Stimulated activated CD8-positive, alpha-beta memory T cell treated with anti-CD3 and anti-CD28 coated beads, Interleukin-4, amount 100 ng/mL, for 24 hours (primary cell): ENCODE measurements around the gene TAP2.
"Not testable (repeated sequence)": the region's sequence is repeated elsewhere in the genome, so short reads cannot be mapped to it uniquely, and the experiment has no call there.

Source experiments
- DNase-seq: peaks from one replicate; pipeline ENCODE4 v3.0.0-alpha.2; 2020; ENCODE audit warnings: low read depth

The TAP2 gene

GRCh38 chr6:32835167-32835893 is 3.2 kb downstream of the TAP2 start:
- no peak for DNase-seq

DNA sequence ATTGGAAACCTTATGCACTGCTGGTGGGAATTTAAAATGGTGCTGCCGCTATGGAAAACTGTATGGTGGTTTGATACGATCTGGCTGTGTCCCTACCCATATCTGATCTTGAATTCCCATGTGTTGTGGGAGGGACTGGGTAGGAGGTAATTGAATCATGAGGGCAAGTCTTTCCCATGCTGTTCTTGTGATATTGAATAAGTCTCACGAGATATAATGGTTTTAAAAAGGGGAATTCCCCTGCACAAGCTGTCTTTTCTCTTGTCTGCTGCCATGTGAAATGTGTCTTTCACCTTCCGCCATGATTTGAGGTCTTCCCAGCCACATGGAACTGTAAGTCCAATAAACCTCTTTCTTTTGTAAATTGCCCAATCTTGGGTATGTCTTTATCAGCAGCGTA is 4.9 kb downstream of the TAP2 start:
- no peak for DNase-seq

DNA sequence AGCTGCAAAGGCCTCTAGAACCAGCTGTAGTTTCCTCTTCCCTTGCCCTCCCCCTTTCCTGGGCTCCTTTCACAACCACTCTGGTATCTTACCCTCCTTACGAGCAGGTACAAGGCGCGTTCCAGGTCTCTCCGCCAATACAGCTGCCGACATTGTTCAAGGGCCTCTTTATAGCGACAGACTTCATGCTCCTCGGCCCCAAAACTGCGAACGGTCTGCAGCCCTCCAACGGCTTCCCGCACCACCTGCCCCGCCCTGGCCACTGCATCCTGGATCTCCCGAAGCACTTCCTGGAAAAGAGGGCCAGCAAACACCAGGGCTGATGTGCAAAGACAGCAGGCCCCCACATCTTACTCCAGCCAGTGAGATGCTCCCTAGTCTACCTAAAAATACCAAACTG is 6.0 kb downstream of the TAP2 start:
- no peak for DNase-seq

GRCh38 chr6:32830936-32831335 is 7.6 kb downstream of the TAP2 start:
- DNase-seq, result no peak

DNA sequence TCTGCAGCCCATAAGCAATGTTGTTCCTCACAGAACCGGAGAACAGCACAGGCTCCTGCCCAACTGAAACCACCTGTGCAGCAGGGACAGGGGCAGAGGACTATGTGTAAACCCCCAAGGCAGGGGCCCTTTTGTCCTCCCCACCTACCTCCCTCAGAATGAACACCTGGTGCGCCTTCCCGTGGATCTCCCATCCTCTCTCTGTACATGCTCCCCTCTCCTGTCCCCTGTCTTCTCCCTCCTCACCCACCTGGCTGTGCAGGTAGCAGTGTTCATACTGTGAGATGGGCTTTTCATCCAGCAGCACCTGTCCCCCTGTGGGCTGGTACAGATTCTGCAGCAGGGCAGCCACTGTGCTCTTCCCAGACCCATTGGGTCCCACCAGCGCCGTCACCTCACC is 8.5 kb downstream of the TAP2 start:
- no peak for DNase-seq

- DNase-seq, result no peak
Observed at GRCh38 chr6:32829495-32829894, 9.0 kb downstream of the TAP2 start.

DNA sequence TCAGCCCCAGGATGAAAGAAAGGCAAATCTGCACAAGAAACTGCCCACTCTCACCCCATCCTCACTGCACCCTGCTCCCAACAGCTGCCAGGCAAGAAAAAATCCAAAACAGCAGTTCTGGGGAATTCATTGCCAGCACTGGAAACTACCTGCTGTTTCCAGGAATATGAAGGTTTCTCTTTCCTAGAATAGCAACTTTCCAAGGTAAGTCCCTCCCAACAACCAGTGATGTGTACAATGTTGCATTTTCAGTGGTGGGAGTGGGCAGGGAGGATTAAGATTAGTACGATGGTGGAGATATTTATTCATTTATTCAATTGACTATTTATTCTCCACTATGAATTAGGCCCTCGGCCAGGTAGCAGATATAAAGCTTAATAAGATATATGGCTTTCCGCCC is 11.5 kb downstream of the TAP2 start:
- DNase-seq, result no peak

GRCh38 chr6:32825966-32826365 is 12.6 kb downstream of the TAP2 start:
- no peak for DNase-seq

- DNase-seq, result no peak
Observed at GRCh38 chr6:32819729-32820128, 18.8 kb downstream of the TAP2 start.

DNA sequence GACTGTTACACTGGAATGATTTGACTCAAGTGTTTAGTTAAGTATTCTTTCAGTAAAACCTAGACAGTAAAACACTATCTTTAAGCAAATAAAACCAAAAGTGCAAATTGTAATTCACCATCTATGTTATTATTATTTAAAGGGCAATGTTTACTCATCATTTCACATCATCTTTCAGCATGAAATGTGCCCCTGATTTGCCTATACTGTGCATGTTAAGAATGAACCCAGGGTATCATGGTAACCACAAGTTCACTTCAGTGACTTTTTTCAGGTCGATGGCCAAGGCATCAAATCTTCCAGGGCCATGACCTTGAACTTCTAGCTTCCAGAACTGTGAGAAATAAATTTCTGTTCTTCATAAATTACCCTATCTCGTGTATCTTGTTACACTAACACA is 19.7 kb downstream of the TAP2 start:
- DNase-seq, result no peak

DNA sequence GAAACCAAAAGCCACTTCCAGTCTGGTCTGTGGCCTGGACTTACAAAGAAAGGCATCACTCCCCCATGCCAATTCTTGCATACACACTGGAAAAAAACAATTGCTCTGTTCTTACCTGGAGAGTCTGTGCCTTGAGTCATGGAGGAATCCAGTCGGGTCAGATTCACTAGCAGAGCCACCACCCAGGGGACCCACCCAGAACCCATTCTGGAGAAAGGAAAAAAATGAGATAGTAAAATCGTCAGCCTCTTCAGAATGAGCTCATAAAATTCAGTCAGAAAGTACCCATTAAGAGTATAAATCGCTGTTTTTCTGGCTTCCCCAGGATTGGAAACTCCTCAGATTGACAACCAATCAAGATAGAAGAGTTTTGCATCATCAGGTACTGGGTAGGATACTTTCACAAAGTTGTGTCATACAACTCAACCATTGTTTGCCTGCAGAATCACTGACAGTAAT is 21.8 kb downstream of the TAP2 start, which contains the start of gene HLA-DOB:
Gene HLA-DOB (minus strand): TSS at position 257 of the 459 bp plus-strand sequence. CDS start 51 bp downstream, at position 206.
- no peak for DNase-seq

GRCh38 chr6:32815996-32816395 is 22.5 kb downstream of the TAP2 start:
- no peak for DNase-seq

DNA sequence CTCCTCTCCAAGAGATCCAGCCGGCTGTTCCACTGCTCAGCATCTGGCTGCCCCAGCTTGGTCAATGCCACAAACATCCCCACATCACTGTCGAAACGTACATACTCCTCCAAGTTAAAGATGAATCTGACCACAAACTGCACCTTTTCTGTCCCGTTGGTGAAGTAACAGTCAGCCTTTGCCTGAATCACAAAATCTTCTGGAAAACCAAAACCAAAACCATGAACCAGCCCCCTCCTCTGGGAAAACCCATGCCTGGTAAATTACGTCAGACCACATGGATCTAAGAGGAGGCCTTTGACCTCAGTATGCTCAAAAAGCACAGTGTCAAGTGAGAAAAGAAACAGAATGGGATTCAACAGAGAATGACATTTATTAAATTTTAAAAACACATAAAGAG is 23.4 kb downstream of the TAP2 start:
- no peak for DNase-seq

DNA sequence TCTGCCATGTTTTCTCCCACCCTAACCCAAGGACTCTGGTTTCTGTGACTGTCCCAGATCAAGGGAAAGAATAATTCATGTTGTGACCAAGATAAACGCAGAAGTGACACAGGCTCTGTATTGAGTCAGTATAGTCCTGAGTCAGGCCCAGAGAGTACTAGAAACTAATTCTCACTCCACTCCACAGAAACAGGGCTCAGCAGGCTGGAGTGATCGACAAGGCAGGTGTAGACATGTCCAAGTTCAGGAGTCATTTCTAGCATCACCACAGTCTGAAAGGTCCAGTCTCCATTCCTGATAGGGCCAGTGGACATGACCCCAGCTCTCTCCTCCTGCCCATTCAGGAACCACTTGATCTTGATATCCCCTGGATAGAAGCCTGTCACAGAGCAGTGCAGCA is 24.4 kb downstream of the TAP2 start:
- DNase-seq, result no peak

- no peak for DNase-seq
Observed at GRCh38 chr6:32809171-32809570, 29.4 kb downstream of the TAP2 start.

DNA sequence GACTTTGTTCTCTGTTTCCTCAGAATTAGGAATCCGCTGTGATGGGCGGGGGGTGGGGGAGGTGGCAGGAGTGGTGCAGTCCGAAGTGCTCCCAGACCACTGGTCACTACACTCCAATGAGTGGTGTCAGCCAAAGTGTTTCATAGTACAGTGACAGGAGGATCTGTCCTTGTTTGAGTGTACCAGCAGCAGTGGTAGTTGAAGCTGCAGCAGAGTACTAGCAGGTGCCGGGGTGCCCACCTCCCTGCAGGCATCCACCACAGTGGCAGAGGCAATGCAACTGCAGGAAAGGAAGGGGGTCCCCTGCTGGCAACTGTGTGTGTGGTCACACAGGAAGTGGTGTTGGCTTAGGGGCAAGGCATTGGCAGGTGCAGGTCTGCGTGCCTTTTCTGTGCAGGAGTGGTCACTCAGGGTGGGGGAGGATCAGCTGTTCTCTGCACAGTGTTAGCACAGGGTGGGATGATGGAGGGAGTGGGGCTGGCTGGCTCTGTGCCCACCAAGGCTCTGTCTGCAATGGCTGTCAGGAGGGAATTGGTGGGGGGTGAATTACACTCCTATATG is 31.4 kb downstream of the TAP2 start:
- no peak for DNase-seq

DNA sequence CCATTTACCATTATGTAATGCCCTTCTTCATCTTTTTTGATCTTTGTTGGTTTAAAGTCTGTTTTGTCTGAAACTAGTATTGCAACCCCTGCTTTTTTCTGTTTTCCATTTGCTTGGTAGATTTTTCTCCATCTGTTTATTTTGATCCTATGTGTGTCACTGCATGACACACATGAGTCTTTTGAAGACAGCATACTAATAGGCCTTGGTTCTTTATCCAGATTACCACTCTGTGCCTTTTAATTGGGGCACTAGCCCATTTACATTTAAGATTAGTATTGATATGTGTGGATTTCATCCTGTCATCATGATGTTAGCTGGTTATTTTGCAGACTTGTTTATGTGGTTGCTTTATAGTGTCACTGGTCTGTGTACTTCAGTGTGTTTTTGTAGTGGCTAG is 33.1 kb downstream of the TAP2 start:
- not testable (repeated sequence) for DNase-seq

GRCh38 chr6:32803416-32803815 is 35.1 kb downstream of the TAP2 start:
- no peak for DNase-seq

GRCh38 chr6:32799740-32800139 is 38.8 kb downstream of the TAP2 start:
- no peak for DNase-seq

GRCh38 chr6:32799168-32799567 is 39.4 kb downstream of the TAP2 start:
- DNase-seq, result no peak

DNA sequence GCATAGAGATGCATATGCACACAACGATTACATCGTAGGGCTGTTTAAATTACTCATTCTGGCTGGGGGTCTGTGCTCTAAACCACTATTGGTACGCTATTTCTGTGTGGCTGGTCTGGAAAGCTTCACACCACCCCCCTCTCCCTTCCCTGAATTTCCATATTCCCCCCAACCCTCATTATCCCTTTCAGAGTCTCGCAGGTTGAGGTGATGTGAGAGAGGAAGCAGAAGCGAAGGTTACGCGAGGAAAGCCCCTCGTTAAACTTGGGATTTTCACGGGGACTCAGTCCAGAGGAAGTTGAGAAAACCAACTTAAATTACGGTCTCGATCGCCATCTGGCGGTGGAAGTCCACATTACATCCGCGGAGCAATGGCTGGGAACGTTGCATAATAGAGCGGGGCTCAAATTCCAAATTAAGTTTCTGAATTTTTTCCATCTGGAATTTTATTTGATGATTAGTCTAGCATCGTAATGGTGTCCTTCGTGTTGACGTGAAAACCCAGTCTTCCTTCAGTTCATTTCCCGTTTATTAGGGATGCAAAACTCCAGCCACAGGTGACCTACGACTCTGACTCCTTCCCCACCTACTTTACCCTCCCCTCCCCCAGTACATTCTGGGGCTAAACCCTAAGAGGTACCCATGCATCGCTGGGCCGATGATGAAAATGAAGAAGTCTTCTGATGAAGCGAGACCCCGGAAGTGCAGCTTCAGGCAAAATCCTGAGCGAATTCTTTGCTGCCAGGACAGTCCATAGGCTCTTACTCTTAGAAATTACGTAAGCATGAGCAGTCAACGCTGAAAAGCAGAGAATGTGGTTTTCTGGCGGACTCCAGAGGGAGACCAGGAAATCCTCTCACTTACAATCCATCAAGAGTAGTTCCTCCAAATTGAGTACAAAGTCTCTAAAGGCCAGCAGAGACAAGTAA is 41.4 kb downstream of the TAP2 start:
- DNase-seq, result peak; percentile 63

- no peak for DNase-seq
Observed at GRCh38 chr6:32794510-32794909, 44.0 kb downstream of the TAP2 start.

GRCh38 chr6:32792901-32793435 is 45.6 kb downstream of the TAP2 start:
- DNase-seq, result no peak
